Stimulated activated naive CD8-positive, alpha-beta T cell treated with anti-CD3 and anti-CD28 coated beads, Interleukin-15, Interleukin-2, amounts not matched to agents 100 ng/mL and 50 ng/mL, for 24 hours (primary cell): ENCODE data around the gene TRIM27.
A peak's percentile ranks its signal among the peaks of the same experiment; 100 is the strongest.
"Not testable (repeated sequence)": the region's sequence is repeated elsewhere in the genome, so short reads cannot be mapped to it uniquely, and the experiment has no call there.

ENCODE experiments used
- H3K27ac Mint-ChIP-seq: one replicate; pipeline ENCODE4 v1.8.0; 2021; ENCODE audit warnings: mild to moderate bottlenecking, mixed read lengths
- H3K27me3 Mint-ChIP-seq: one replicate; pipeline ENCODE4 v1.8.0; 2021; ENCODE audit warnings: mixed read lengths
- H3K36me3 Mint-ChIP-seq: one replicate; pipeline ENCODE4 v1.8.0; 2021; ENCODE audit warnings: low read depth, mixed read lengths
- H3K4me1 Mint-ChIP-seq: one replicate; pipeline ENCODE4 v1.8.0; 2021; ENCODE audit warnings: low read depth, mixed read lengths
- H3K4me3 Mint-ChIP-seq: one replicate; pipeline ENCODE4 v1.8.0; 2021; ENCODE audit warnings: mild to moderate bottlenecking, mixed read lengths
- H3K9me3 Mint-ChIP-seq: one replicate; pipeline ENCODE4 v1.8.0; 2021; ENCODE audit warnings: mixed read lengths

The TRIM27 gene

GRCh38 chr6:28893172-28893799, 30.5 kb downstream of the TRIM27 start:
- Mint-ChIP-seq H3K9me3 (no peaks in the 10 kb centered on the region), H3K4me3 (no peak overlapping the region), H3K36me3 (peaks cover 4% of the 10 kb centered on the region), H3K27me3 (peaks cover 3% of the 10 kb centered on the region), H3K27ac (no peak overlapping the region), H3K4me1 (peaks cover 19% of the 10 kb centered on the region)

GRCh38 chr6:28892525-28892924, 31.3 kb downstream of the TRIM27 start:
- H3K36me3 Mint-ChIP-seq: peaks cover 4% of the 10 kb centered on the region
- peaks cover 16% of the 10 kb centered on the region for H3K4me1 Mint-ChIP-seq
- H3K9me3 Mint-ChIP-seq: no peaks in the 10 kb centered on the region
- H3K4me3 Mint-ChIP-seq: no peak overlapping the region
- peaks cover 3% of the 10 kb centered on the region for H3K27me3 Mint-ChIP-seq
- H3K27ac Mint-ChIP-seq: no peak overlapping the region

DNA sequence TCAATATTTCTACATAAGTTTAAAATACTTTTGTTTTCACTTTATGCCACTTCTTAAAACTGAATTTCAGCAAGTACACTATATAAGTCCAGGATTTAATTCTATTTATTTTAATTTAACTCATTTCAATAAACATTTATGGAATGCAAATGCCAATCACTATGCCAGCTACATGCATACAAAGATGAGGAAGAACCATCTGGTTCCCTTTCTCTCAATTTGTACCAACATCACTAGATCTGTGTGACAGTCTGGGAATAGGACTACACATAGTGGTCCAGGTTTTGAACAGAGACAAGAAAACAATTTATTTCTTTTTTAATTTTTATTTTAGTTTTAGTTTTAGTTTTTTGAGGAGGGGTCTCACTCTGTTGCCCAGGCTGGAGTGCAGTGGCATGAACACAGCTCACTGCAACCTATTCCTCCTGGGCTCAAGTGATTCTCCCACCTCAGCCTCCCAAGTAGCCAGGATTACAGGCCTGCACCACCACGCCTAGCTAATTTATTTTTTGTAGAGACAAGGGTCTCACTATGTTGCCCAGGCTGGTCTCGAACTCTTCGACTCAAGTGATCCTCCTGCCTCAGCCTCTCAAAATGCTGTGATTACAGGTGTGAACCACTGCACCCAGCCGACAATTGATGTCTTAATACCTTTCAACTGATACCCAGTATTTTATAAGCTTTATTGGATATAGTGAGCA, 35.8 kb downstream of the TRIM27 start:
- no peak overlapping the region for H3K4me3 Mint-ChIP-seq
- peaks cover 29% of the 10 kb centered on the region for H3K4me1 Mint-ChIP-seq
- no peak overlapping the region for H3K27ac Mint-ChIP-seq
- no peaks in the 10 kb centered on the region for H3K9me3 Mint-ChIP-seq
- H3K27me3 Mint-ChIP-seq: no peaks in the 10 kb centered on the region
- H3K36me3 Mint-ChIP-seq: peaks cover 12% of the 10 kb centered on the region

- peaks cover 39% of the 10 kb centered on the region for H3K4me1 Mint-ChIP-seq
- H3K27me3 Mint-ChIP-seq: peaks cover 5% of the 10 kb centered on the region
- H3K4me3 Mint-ChIP-seq: peak overlapping the region; percentile 10
- peaks cover 12% of the 10 kb centered on the region for H3K36me3 Mint-ChIP-seq
- peak overlapping the region; percentile 36 for H3K27ac Mint-ChIP-seq
- peaks cover 4% of the 10 kb centered on the region for H3K9me3 Mint-ChIP-seq
Measured at GRCh38 chr6:28886079-28886439, 37.7 kb downstream of the TRIM27 start.

GRCh38 chr6:28884423-28885131, 39.2 kb downstream of the TRIM27 start:
- peak overlapping the region; percentile 64 for H3K27ac Mint-ChIP-seq
- H3K36me3 Mint-ChIP-seq: peaks cover 12% of the 10 kb centered on the region
- H3K27me3 Mint-ChIP-seq: peaks cover 15% of the 10 kb centered on the region
- peaks cover 48% of the 10 kb centered on the region for H3K4me1 Mint-ChIP-seq
- peak overlapping the region; percentile 77 for H3K4me3 Mint-ChIP-seq
- peaks cover 4% of the 10 kb centered on the region for H3K9me3 Mint-ChIP-seq

GRCh38 chr6:28880894-28881780, 42.6 kb downstream of the TRIM27 start:
- peaks cover 45% of the 10 kb centered on the region for H3K4me1 Mint-ChIP-seq
- peaks cover 11% of the 10 kb centered on the region for H3K36me3 Mint-ChIP-seq
- H3K9me3 Mint-ChIP-seq: peaks cover 4% of the 10 kb centered on the region
- peak overlapping the region; percentile 90 for H3K27ac Mint-ChIP-seq
- H3K4me3 Mint-ChIP-seq: peak overlapping the region; percentile 88
- peaks cover 27% of the 10 kb centered on the region for H3K27me3 Mint-ChIP-seq

GRCh38 chr6:28880519-28880893, 43.3 kb downstream of the TRIM27 start:
- Mint-ChIP-seq H3K9me3 (peaks cover 4% of the 10 kb centered on the region), H3K4me3 (peak overlapping the region; percentile 88), H3K4me1 (peaks cover 39% of the 10 kb centered on the region), H3K36me3 (peaks cover 4% of the 10 kb centered on the region), H3K27ac (peak overlapping the region; percentile 90), H3K27me3 (peaks cover 28% of the 10 kb centered on the region)

- no peak overlapping the region for H3K4me3 Mint-ChIP-seq
- H3K4me1 Mint-ChIP-seq: peaks cover 15% of the 10 kb centered on the region
- peaks cover 28% of the 10 kb centered on the region for H3K27me3 Mint-ChIP-seq
- H3K27ac Mint-ChIP-seq: no peak overlapping the region
- peaks cover 4% of the 10 kb centered on the region for H3K9me3 Mint-ChIP-seq
- H3K36me3 Mint-ChIP-seq: no peaks in the 10 kb centered on the region
Measured at GRCh38 chr6:28876710-28877109, 47.1 kb downstream of the TRIM27 start.

- no peaks in the 10 kb centered on the region for H3K36me3 Mint-ChIP-seq
- H3K27ac Mint-ChIP-seq: no peak overlapping the region
- H3K4me1 Mint-ChIP-seq: peaks cover 1% of the 10 kb centered on the region
- no peaks in the 10 kb centered on the region for H3K9me3 Mint-ChIP-seq
- no peak overlapping the region for H3K4me3 Mint-ChIP-seq
- H3K27me3 Mint-ChIP-seq: peaks cover 15% of the 10 kb centered on the region
Measured at GRCh38 chr6:28875191-28875747, 48.5 kb downstream of the TRIM27 start.

DNA sequence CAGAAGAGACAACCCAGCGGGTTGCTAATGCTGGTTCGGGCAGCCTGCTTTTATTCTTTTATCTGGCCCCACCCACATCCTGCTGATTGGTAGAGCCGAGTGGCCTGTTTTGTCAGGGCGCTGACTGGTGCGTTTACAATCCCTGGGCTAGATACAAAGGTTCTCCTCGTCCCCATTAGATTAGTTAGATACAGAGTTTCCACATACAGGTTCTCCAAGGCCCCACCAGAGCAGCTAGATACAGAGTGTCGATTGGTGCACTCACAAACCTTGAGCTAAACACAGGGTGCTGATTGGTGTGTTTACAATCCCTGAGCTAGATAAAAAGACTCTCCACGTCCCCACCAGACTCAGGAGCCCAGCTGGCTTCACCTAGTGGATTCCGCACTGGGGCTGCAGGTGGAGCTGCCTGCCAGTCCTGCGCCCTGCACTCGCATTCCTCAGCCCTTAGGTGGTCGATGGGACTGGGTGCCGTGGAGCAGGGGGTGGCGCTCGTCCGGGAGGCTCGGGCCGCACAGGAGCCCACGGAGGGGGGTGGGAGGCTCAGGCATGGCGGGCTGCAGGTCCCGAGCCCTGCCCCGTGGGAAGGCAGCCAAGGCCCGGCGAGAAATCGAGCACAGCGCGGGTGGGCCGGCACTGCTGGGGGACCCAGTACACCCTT, 51.5 kb downstream of the TRIM27 start:
- not testable (repeated sequence) for H3K27ac Mint-ChIP-seq, H3K27me3 Mint-ChIP-seq, H3K4me3 Mint-ChIP-seq, H3K9me3 Mint-ChIP-seq, H3K36me3 Mint-ChIP-seq, H3K4me1 Mint-ChIP-seq

GRCh38 chr6:28871335-28872156, 52.2 kb downstream of the TRIM27 start:
- H3K4me1 Mint-ChIP-seq: peaks cover 10% of the 10 kb centered on the region
- no peaks in the 10 kb centered on the region for H3K9me3 Mint-ChIP-seq
- no peak overlapping the region for H3K27ac Mint-ChIP-seq
- H3K36me3 Mint-ChIP-seq: no peaks in the 10 kb centered on the region
- peaks cover 4% of the 10 kb centered on the region for H3K27me3 Mint-ChIP-seq
- no peak overlapping the region for H3K4me3 Mint-ChIP-seq

- H3K4me3 Mint-ChIP-seq: no peak overlapping the region
Measured at GRCh38 chr6:28868873-28869272, 54.9 kb downstream of the TRIM27 start.

DNA sequence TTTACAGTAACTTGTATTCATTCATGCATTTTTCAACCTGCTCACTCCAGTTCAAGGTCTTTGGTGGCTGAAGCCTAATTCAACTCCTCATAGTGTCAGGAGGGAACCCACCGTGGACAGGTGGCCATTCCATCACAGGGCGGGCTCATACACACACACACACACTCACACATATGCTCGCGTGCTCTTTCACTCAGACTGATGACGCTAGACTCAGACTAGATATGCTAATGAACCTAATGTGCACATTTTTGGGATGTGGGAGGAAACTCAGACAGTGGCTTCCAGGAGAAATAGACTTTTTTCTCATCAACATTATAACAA, 56.7 kb downstream of the TRIM27 start:
- peak overlapping the region; percentile 79 for H3K4me3 Mint-ChIP-seq
- peaks cover 43% of the 10 kb centered on the region for H3K4me1 Mint-ChIP-seq
- peaks cover 8% of the 10 kb centered on the region for H3K36me3 Mint-ChIP-seq
- peaks cover 8% of the 10 kb centered on the region for H3K27me3 Mint-ChIP-seq
- H3K9me3 Mint-ChIP-seq: no peaks in the 10 kb centered on the region
- H3K27ac Mint-ChIP-seq: peak overlapping the region; percentile 82

More at GRCh38 chr6:28868873-28869272, 54.9 kb downstream of the TRIM27 start:
- no peaks in the 10 kb centered on the region for H3K9me3 Mint-ChIP-seq
- H3K27me3 Mint-ChIP-seq: no peaks in the 10 kb centered on the region
- H3K4me1 Mint-ChIP-seq: peaks cover 32% of the 10 kb centered on the region
- peak overlapping the region; percentile 12 for H3K27ac Mint-ChIP-seq
- H3K36me3 Mint-ChIP-seq: peaks cover under 1% of the 10 kb centered on the region
